HepG2 (cell line): ENCODE results near the gene CIT. TPM values are rescaled to one million over a fixed set of nuclear protein-coding genes. Genes with fewer than 3 reads are reported as not detected.
A peak's percentile ranks its signal among the peaks of the same experiment; 100 is the strongest.

Experiments
- ATAC-seq: fragments of 200-7000 bp; cut with Tn5 transposase; 3 replicates; pipeline ENCODE4 v1.9.1; 2020; ENCODE audit warnings: mild to moderate bottlenecking, moderate library complexity
- BruUV-seq: library from RNA; stranded (reverse); fragments of 400-500 nt; replicated peaks from 2 replicates; lab custom pipeline; 2021; lab: Mats Ljungman, UMichigan
- CTCF ChIA-PET: fragments of 300-600 bp; formaldehyde crosslinking; extraction: SDS; loops from one replicate; lab custom pipeline; 2021; ENCODE audit warnings: low total read pairs, inconsistent platforms, low intra/inter-chr PET ratio; lab: Yijun Ruan, JAX
- POLR2A ChIA-PET: fragments of 350-600 bp; sonication (Branson Sonifier 250); formaldehyde crosslinking; loops from one replicate; lab custom pipeline; 2020; ENCODE audit warnings: antibody characterized with exemption, inconsistent platforms; lab: Yijun Ruan, JAX
- DNase-seq: peaks from one replicate; pipeline ENCODE4 v3.0.0-alpha.2; 2015; ENCODE audit warnings: low spot score
- FAIRE-seq: peaks from 3 replicates; lab custom pipeline; 2011; peaks lifted over from hg19 to GRCh38; lab: Jason Lieb, UNC
- H2AFZ ChIP-seq: one replicate; pipeline ENCODE4 v1.6.1; 2011; ENCODE audit warnings: low read length, inconsistent platforms
- H3K27ac ChIP-seq: fragments of 300-600 bp; 3 replicates; pipeline ENCODE4 v1.8.0; 2011; ENCODE audit warnings: mixed run types, mild to moderate bottlenecking, mixed read lengths, low read length, inconsistent platforms; ENCODE audit not compliant: insufficient read depth; ENCODE audit errors: extremely low read length
- H3K27me3 ChIP-seq, 2 experiments: fragments of 200-600 bp in 1 of 2; 2 replicates in 1 of 2; 3 replicates in 1 of 2; pipeline versions ENCODE4 v1.6.0 to v1.8.0; 2011; ENCODE audit warnings: low read length in 2 of 2, mild to moderate bottlenecking in 2 of 2, moderate library complexity in 2 of 2, inconsistent platforms in 1 of 2; ENCODE audit not compliant: insufficient read depth in 2 of 2, control insufficient read depth in 1 of 2
- H3K36me3 ChIP-seq, 2 experiments: fragments of 200-600 bp in 1 of 2; replicated peaks in 1 of 2; 2 replicates in 1 of 2; 3 replicates in 1 of 2; pipeline versions ENCODE4 v1.5.1 to v1.8.0; 2011; ENCODE audit warnings: low read length in 2 of 2, inconsistent platforms in 1 of 2; ENCODE audit not compliant: insufficient read depth in 2 of 2, control insufficient read depth in 1 of 2
- H3K4me1 ChIP-seq: 2 replicates; pipeline ENCODE4 v1.5.1; 2012; ENCODE audit warnings: low read length, inconsistent platforms; ENCODE audit not compliant: insufficient read depth
- H3K4me2 ChIP-seq: 2 replicates; pipeline ENCODE4 v1.6.0; 2011; ENCODE audit warnings: low read depth, low read length, inconsistent platforms
- H3K4me3 ChIP-seq, 3 experiments: fragments of 200-600 bp in 1 of 3; sonication (generic), shearing (Covaris generic) in 1 of 3; replicated peaks in 1 of 3; 2 replicates each; pipeline ENCODE4 v1.5.1; 2011 to 2016; ENCODE audit warnings: low read length in 3 of 3, inconsistent platforms in 2 of 3, low read depth in 2 of 3, mild to moderate bottlenecking in 2 of 3, control low read depth in 1 of 3, mixed read lengths in 1 of 3; ENCODE audit not compliant: insufficient read depth in 1 of 3
- H3K79me2 ChIP-seq: one replicate; pipeline ENCODE4 v1.6.1; 2011; ENCODE audit warnings: low read length, inconsistent platforms; ENCODE audit not compliant: insufficient read depth
- H3K9ac ChIP-seq: 2 replicates; pipeline ENCODE4 v1.6.0; 2011; ENCODE audit warnings: mild to moderate bottlenecking, low read depth, low read length, inconsistent platforms; ENCODE audit not compliant: insufficient read depth
- H3K9me3 ChIP-seq: 2 replicates; pipeline ENCODE4 v1.5.1; 2012; ENCODE audit warnings: mild to moderate bottlenecking, low read length
- H4K20me1 ChIP-seq: 2 replicates; pipeline ENCODE4 v1.6.0; 2011; ENCODE audit warnings: inconsistent platforms, mild to moderate bottlenecking, low read length, moderate library complexity; ENCODE audit not compliant: insufficient read depth
- DMAP1 ChIP-seq: IDR thresholded peaks from 2 replicates; pipeline ENCODE4 v1.6.1; 2016
- DR1 ChIP-seq: sonication (generic); formaldehyde crosslinking; IDR thresholded peaks from 2 replicates; pipeline ENCODE4 v1.8.0; 2021; ENCODE audit warnings: mild to moderate bottlenecking, missing genetic modification reagents, inconsistent platforms
- ELF3 ChIP-seq: IDR thresholded peaks from 2 replicates; pipeline ENCODE4 v1.6.1; 2016; ENCODE audit warnings: missing genetic modification reagents, missing compliant biosample characterization
- NR2C2 ChIP-seq: sonication (generic); formaldehyde crosslinking; IDR thresholded peaks from 2 replicates; pipeline ENCODE4 v1.4.0; 2020; ENCODE audit warnings: missing genetic modification reagents, mild to moderate bottlenecking, moderate library complexity, borderline replicate concordance
- POLR2AphosphoS2 ChIP-seq: IDR thresholded peaks from 2 replicates; pipeline ENCODE4 v1.6.1; 2011; ENCODE audit warnings: low read depth, low read length, improper control_type of control experiment
- RFXANK ChIP-seq: IDR thresholded peaks from 2 replicates; pipeline ENCODE4 v1.6.1; 2016
- SATB2 ChIP-seq: sonication (generic); formaldehyde crosslinking; IDR thresholded peaks from 2 replicates; pipeline ENCODE4 v1.5.0; 2020; ENCODE audit warnings: missing genetic modification reagents
- ZNF121 ChIP-seq: sonication (generic); formaldehyde crosslinking; IDR thresholded peaks from 2 replicates; pipeline ENCODE4 v1.5.0; 2020; ENCODE audit warnings: mild to moderate bottlenecking, missing genetic modification reagents
- ZNF253 ChIP-seq: sonication (generic); formaldehyde crosslinking; IDR thresholded peaks from 2 replicates; pipeline ENCODE4 v1.8.0; 2022; ENCODE audit warnings: mild to moderate bottlenecking, missing genetic modification reagents, borderline replicate concordance
- ZNF552 ChIP-seq: sonication (generic); formaldehyde crosslinking; IDR thresholded peaks from 2 replicates; pipeline ENCODE4 v1.9.0; 2022; ENCODE audit warnings: missing genetic modification reagents, mild to moderate bottlenecking, borderline replicate concordance
- WGBS: methylation state at CpG from one replicate; pipeline ENCODE4 v1.1.6; 2017; ENCODE audit warnings: low lambda C conversion rate; 5-methylcytosine and 5-hydroxymethylcytosine counted together
- in situ Hi-C: cut with HindIII; loops from 2 replicates; pipeline ENCODE4 v1.10.0; 2017; ENCODE audit warnings: low pct_unique_long_range_greater_than_20kb; ENCODE audit not compliant: extremely low pct_ligation_motif_present
- intact Hi-C: fragments of 100-400 bp; cut with micrococcal nuclease; formaldehyde crosslinking; loops from one replicate; pipeline ENCODE4 v1.10.0; 2022; ENCODE audit not compliant: unreplicated experiment
- polyA plus RNA-seq, 8 experiments: library from polyadenylated mRNA; depleted of rRNA in 3 of 8; stranded (reverse) in 7 of 8; unstranded in 1 of 8; fragments of >200 nt; fragmentation: Illumina TruSeq in 4 of 8; extraction: Trizol in 4 of 8; gene quantifications; 2 replicates each; pipeline versions ENCODE4 v1.2.1 to v1.2.3, GENCODE V29; 2011 to 2016; ENCODE audit warnings: low read depth in 4 of 8, missing spikeins in 1 of 8, mixed read lengths in 1 of 8; ENCODE audit not compliant: insufficient read depth in 1 of 8
- total RNA-seq, 5 experiments: library from RNA; depleted of rRNA; stranded (reverse); fragments of >200 nt; fragmentation: Illumina TruSeq; extraction: Trizol; gene quantifications; 2 replicates each; pipeline ENCODE4 v1.2.3, GENCODE V29; 2016; ENCODE audit warnings: low read depth in 1 of 5

CIT gene
- total and polyA plus RNA-seq, 2 of the 13 experiments (the other 11 are each of a cell fraction or from before 2014, with no cell fraction given): 7.7 to 11.7 TPM

- ChIA-PET CTCF (no interaction called here), POLR2A (no interaction called here)
- 98% methylated on average over 4 of the region's 4 CpGs for WGBS
- Histone ChIP-seq H3K36me3 (peaks cover 16 to 59% of the 10 kb centered on the region in 2 experiments), H3K27me3 (no peaks in the 10 kb centered on the region), H3K4me1 (peaks cover 12% of the 10 kb centered on the region), H3K27ac (no peak overlapping the region), H3K9me3 (no peaks in the 10 kb centered on the region), H3K4me3 (no peak overlapping the region), H2AFZ (no peak overlapping the region), H3K79me2 (no peaks in the 10 kb centered on the region), H4K20me1 (no peaks in the 10 kb centered on the region; the same call in 1 of the 2 replicates), H3K9ac (no peak overlapping the region), H3K4me2 (no peak overlapping the region)
- FAIRE-seq (no peak), ATAC-seq (no peak), DNase-seq (no peak)
- intact Hi-C loops: no loop called here
- TF ChIP-seq ELF3 (CRISPR knock-in tag) (no peak), SATB2 (CRISPR knock-in tag) (no peak), ZNF121 (CRISPR knock-in tag) (peak; percentile 54; the same call in 1 of the 2 replicates), ZNF253 (CRISPR knock-in tag) (no peak), RFXANK (CRISPR knock-in tag) (no peak), NR2C2 (CRISPR knock-in tag) (no peak)
- in situ Hi-C loops: no loop called here
- BruUV-seq: no TSS peak
These were observed 165.4 kb downstream of the CIT start for GRCh38 chr12:119711693-119712092.

GRCh38 chr12:119710965-119711551 is 166.1 kb downstream of the CIT start:
- Histone ChIP-seq H3K4me2 (no peak overlapping the region), H4K20me1 (no peaks in the 10 kb centered on the region), H3K27ac (no peak overlapping the region), H3K9ac (no peak overlapping the region), H2AFZ (no peak overlapping the region), H3K27me3 (no peaks in the 10 kb centered on the region), H3K79me2 (no peaks in the 10 kb centered on the region), H3K36me3 (peaks cover 16 to 59% of the 10 kb centered on the region in 2 experiments), H3K9me3 (no peaks in the 10 kb centered on the region), H3K4me3 (no peak overlapping the region), H3K4me1 (peaks cover 5% of the 10 kb centered on the region)
- no peak for ATAC-seq
- POLR2A ChIA-PET: no interaction called here
- BruUV-seq: no TSS peak
- FAIRE-seq: no peak
- no peak for DNase-seq
- intact Hi-C loops: no loop called here
- WGBS: 96% methylated on average over 15 of the region's 15 CpGs
- in situ Hi-C loops: no loop called here
- TF ChIP-seq DR1 (no peak), ZNF552 (CRISPR knock-in tag) (no peak), POLR2AphosphoS2 (no peak), DMAP1 (CRISPR knock-in tag) (no peak)
- CTCF ChIA-PET: no interaction called here
